ENCODE results near the gene DCAF12L1.

Gene DCAF12L1

DNA sequence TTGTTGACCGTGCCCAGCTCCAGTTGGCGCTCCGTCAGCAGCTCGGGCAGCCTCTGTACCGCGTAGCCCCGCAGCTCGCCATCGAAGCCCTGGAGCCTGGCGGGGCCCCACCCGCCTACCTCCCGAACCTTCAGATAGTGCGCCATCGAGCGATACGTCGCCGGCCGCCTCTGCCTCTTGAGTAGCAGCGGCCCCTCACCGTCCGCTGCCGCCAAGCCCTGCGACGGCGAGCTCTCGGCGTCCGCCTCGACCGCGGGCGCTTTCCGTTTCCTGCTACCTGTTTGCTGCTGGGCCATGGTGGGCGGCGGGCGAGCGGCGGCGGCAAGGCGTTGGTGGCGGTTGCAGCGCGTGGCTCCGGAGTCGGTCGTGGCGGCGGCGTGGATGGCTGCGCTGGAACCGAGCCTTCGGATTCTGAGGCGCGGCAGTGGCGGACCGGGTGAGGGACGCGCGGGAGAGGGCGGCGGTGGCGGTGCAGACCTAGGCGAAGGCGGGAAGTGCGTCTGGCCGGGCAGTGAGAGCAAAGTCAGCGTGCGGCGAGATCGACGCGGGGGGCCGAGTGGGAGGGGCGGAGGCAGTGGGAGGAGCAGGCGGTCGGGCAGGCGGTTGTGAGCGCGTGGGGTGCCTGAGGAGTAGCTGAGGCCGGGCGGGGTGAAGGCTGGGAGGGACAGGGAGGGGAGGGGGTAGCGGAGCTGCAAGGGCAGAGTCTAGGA, at the start of gene DCAF12L1:
Gene DCAF12L1, minus strand, starts transcription at position 502 of the 710 bp plus-strand sequence. Its CDS starts 206 bp downstream, at position 296.
- no peak for FAIRE-seq

DNA sequence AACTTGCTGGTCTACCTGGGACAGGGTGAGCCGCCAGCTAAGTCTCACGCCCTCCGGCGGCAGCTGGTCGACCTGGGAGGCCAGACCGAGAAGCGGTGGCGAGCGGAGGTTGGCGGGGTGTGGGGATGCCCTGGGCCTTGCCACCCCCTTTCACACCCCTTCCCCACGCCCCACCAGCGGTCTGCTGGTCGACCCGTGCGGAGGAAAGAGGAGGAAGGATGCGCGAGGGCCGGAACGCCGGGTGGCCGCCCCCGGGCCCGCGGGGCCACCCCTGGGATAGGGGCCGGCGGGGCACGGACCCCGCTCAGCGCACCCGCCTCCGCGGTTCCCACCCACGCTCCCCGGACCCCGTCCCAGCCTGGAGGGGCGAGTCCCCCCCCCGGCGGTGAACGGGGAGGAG, 28.3 kb upstream of the DCAF12L1 start:
- no peak for FAIRE-seq

- no peak for FAIRE-seq
Measured at GRCh38 chrX:126575911-126576310, 23.3 kb upstream of the DCAF12L1 start.

DNA sequence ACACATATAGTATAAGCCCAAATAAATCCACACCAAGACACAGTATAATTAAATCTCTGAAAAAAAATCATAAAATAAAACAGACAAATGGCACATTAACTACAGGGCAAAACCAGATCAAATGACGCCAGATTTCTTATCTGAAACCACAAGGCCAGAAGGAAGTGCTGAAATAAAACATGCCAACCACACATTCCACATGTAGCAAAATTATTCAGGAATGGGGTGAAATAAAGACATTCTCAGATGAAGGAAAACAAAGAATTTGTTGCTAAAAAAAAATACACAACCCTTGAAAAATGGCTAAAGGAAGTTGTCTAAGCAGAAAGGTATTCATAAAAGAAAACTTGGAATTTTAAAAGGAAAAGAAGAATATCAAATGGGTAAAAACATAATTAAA, 4.5 kb upstream of the DCAF12L1 start:
- FAIRE-seq = no peak

DNA sequence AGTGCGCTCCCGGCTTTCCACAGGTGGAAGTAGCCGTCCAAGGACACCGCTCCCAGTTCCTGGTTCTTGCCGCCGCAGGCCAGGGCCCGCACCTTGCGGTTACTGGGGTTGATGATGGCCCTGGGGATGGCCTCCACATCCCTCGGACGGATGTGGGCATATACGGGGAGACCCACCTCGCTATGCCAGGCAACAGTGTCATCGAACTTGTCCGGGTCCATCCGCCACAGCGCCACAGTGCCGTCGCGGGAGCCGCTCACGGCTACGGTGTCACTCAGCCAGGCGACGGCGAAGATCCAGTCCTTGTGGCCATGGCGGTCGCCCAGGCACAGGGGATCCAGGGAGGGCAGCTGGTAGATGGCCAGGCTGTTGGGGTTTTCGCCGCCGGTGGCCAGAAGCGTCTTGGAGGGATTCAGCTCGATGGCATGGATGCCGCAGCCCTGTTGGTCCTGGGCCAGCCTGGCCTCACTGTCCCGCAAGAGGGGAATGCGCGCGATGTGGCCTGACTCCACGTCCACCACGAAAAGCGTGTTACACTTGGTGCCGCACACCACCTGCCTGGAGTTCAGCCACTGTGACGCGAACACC, 795 bp downstream of the DCAF12L1 start:
- FAIRE-seq = no peak

DNA sequence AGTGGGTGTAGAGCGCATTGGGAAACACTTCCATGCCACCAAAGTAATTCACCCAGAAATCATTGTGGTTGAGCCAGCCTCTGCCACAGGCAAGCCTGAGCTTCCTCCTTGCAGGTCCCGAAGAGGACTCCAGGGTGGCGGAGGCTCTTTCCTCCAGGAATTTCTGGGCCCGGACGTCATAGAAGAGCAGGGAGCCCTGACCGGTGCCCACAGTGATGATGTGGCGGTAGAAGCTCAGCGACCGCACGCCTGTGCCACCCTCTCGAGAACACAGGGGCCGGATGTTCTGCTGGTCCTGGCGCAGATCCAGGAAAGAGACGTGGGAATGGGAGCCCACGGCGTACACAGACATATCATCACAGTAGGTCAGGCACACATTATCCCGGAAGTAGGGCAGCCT, 1.3 kb downstream of the DCAF12L1 start:
- no peak for FAIRE-seq

DNA sequence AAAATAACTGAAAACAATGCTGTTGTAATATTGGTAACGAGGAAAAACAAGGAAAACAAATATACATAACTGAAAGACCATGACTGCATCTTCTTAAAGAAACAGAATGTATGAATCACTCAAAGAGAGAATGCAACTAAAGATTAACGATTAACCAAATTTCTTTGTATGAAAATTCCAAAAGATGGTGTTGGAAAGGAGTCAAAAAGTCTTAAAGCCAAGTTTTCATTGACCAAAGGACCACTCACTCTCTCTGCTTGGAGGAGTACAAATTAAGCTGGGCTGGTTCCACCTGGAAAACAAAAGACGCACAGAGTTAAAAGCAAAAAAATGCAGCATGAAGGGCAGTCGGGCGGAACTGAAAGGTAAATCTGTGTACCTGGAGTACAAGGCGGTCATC, 1.8 kb downstream of the DCAF12L1 start:
- no peak for FAIRE-seq

- FAIRE-seq = no peak
Measured at GRCh38 chrX:126509923-126510322, 42.7 kb downstream of the DCAF12L1 start.

All from endometrium (tissue), 2 donors.